Measurements from ENCODE around the gene SLC25A13. TPM values are rescaled to one million over a fixed set of nuclear protein-coding genes. Genes with fewer than 3 reads are reported as not detected.

SLC25A13 gene
- total and polyA plus RNA-seq, 3 donors from 2014 or later = 13.2 to 49.1 (median 35.4) TPM

- intact Hi-C loops (cut with DNase I; ENCODE audit: low total_unique reads) = no loop called here
- Histone ChIP-seq H3K36me3 (ENCODE audit: low read depth, missing control alignments) (no peaks in the 10 kb centered on the region), H3K27me3 (no peaks in the 10 kb centered on the region), H3K4me1 (no peaks in the 10 kb centered on the region), H3K9me3 (no peaks in the 10 kb centered on the region), H3K27ac (no peak overlapping the region), H3K4me3 (no peak overlapping the region)
- 80 to 83% methylated on average over 1 of the region's 1 CpG for WGBS, 2 donors
- TF ChIP-seq POLR2A (IDR thresholded peaks at IDR 0.05) = no peak
- no peak for TF ChIP-seq CTCF (IDR thresholded peaks at IDR 0.05)
- DNase-seq = no peak
Measured at GRCh38 chr7:96200740-96201139, 121.2 kb downstream of the SLC25A13 start.

GRCh38 chr7:96199421-96199820, 122.5 kb downstream of the SLC25A13 start:
- Histone ChIP-seq H3K4me1 (no peaks in the 10 kb centered on the region), H3K36me3 (ENCODE audit: low read depth, missing control alignments) (no peaks in the 10 kb centered on the region), H3K27ac (no peak overlapping the region), H3K4me3 (no peak overlapping the region), H3K9me3 (no peaks in the 10 kb centered on the region), H3K27me3 (no peaks in the 10 kb centered on the region)
- no peak for DNase-seq
- intact Hi-C loops (cut with DNase I; ENCODE audit: low total_unique reads) = no loop called here
- TF ChIP-seq CTCF (IDR thresholded peaks at IDR 0.05) (no peak), POLR2A (IDR thresholded peaks at IDR 0.05) (no peak)
- WGBS, 2 donors = 83 to 100% methylated on average over 1 of the region's 1 CpG

GRCh38 chr7:96198047-96198636, 123.8 kb downstream of the SLC25A13 start:
- intact Hi-C loops (cut with DNase I; ENCODE audit: low total_unique reads) = no loop called here
- DNase-seq = no peak
- Histone ChIP-seq H3K4me1 (no peaks in the 10 kb centered on the region), H3K27me3 (no peaks in the 10 kb centered on the region), H3K27ac (no peak overlapping the region), H3K4me3 (no peak overlapping the region), H3K36me3 (ENCODE audit: low read depth, missing control alignments) (no peaks in the 10 kb centered on the region), H3K9me3 (no peaks in the 10 kb centered on the region)
- no peak for TF ChIP-seq POLR2A (IDR thresholded peaks at IDR 0.05)
- 80 to 88% methylated on average over 3 of the region's 3 CpGs for WGBS, 2 donors

- H3K36me3 ChIP-seq (ENCODE audit: low read depth, missing control alignments) = no peaks in the 10 kb centered on the region
- H3K27ac ChIP-seq = no peak overlapping the region
- intact Hi-C loops (cut with DNase I; ENCODE audit: low total_unique reads) = no loop called here
- no peaks in the 10 kb centered on the region for H3K4me1 ChIP-seq
- H3K4me3 ChIP-seq = no peak overlapping the region
- WGBS, 2 donors = 93 to 95% methylated on average over 4 of the region's 4 CpGs
- DNase-seq = no peak
- no peaks in the 10 kb centered on the region for H3K27me3 ChIP-seq
- TF ChIP-seq POLR2A (IDR thresholded peaks at IDR 0.05) (no peak), CTCF (IDR thresholded peaks at IDR 0.05) (no peak)
- no peaks in the 10 kb centered on the region for H3K9me3 ChIP-seq
Measured at GRCh38 chr7:96196676-96197075, 125.2 kb downstream of the SLC25A13 start.

- no peak overlapping the region for H3K4me3 ChIP-seq
- H3K9me3 ChIP-seq = no peaks in the 10 kb centered on the region
- H3K27me3 ChIP-seq = no peaks in the 10 kb centered on the region
- no peaks in the 10 kb centered on the region for H3K4me1 ChIP-seq
- DNase-seq = no peak
- H3K27ac ChIP-seq = peak overlapping the region in 1 of 2 donors; percentile 47
- intact Hi-C loops (cut with DNase I; ENCODE audit: low total_unique reads) = no loop called here
- no peak for TF ChIP-seq CTCF (IDR thresholded peaks at IDR 0.05)
- no peaks in the 10 kb centered on the region for H3K36me3 ChIP-seq (ENCODE audit: low read depth, missing control alignments)
- 47% methylated on average over 4 of the region's 4 CpGs for WGBS, 2 donors
Measured at GRCh38 chr7:96189129-96189820, 132.6 kb downstream of the SLC25A13 start.

All from testis (tissue), 3 donors.